ENCODE data around the gene CARD10. TPM values are rescaled to one million over a fixed set of nuclear protein-coding genes. Genes with fewer than 3 reads are reported as not detected.
"Not testable (repeated sequence)": the region's sequence is repeated elsewhere in the genome, so short reads cannot be mapped to it uniquely, and the experiment has no call there.

The CARD10 gene
- total and polyA plus RNA-seq, 2 of the 8 experiments (the other 6 are each of a cell fraction or from before 2014, with no cell fraction given) = 13.5 to 14.4 TPM

DNA sequence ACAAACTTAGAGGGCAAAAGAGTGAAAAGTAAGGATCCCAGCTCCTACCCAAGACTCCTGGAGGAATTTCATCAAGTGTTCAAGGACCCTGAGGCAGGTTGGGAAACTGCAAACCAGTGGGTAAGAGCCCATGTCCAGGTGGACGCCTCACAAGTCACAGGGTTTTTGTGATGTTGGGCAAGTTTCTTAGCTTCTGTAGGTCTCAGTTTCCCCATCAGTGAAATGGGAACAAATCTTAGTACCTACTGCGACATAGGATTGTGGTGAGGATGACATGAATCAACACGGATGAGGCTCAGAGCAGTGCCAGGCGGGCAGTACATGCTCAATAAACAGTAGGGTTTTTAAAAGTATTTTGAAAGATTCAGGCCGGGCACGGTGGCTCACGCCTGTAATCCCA lies 23.7 kb upstream of the CARD10 start (continued):
- TF ChIP-seq HDAC2 (IDR thresholded peaks at IDR 0.05; ENCODE audit: borderline replicate concordance in 1 of 2, low read depth in 2 of 2, low read length in 2 of 2) (no peak), KDM5A (IDR thresholded peaks at IDR 0.05; ENCODE audit: low read length) (no peak), EZH2 (IDR thresholded peaks at IDR 0.05; ENCODE audit: low read depth, low read length, severe bottlenecking) (no peak), CTBP2 (IDR thresholded peaks at IDR 0.05; ENCODE audit: borderline replicate concordance, insufficient read depth, insufficient read length, low read length) (no peak), SRF (IDR thresholded peaks at IDR 0.05; ENCODE audit: low read depth, low read length) (no peak), RXRA (IDR thresholded peaks at IDR 0.05; ENCODE audit: insufficient read depth, low read depth, low read length) (no peak)

DNA sequence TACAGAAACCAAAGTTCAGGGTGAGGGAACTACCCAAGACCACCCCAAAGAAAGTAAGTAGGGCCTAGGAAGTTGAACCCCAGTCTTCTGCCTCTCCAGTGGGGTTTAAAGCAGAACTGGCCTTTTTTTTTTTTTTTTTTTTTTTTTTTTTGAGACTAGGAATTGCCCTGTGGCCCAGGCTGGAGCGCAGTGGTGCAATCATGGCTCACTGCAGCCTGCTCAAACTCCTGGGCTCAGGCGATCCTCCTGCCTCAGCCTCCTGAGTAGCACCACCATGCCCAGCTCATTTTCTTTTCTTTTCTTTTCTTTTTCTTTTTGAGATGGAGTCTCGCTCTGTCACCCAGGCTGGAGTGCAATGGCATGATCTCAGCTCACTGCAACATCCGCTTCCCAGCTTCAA lies 23.2 kb upstream of the CARD10 start:
- not testable (repeated sequence) for H3K9me3 ChIP-seq (ENCODE audit: insufficient read depth in 2 of 2, low read depth in 1 of 2, low read length in 1 of 2); H2AFZ ChIP-seq (ENCODE audit: low read length); H2BK120ac ChIP-seq (replicated peaks; ENCODE audit: low read depth, low read length); H4K20me1 ChIP-seq (replicated peaks in 1 of 2; ENCODE audit: control insufficient read depth in 1 of 2, insufficient read depth in 2 of 2, low read length in 2 of 2); H3K18ac ChIP-seq (ENCODE audit: extremely low read depth, low read length); H3K4ac ChIP-seq (replicated peaks; ENCODE audit: insufficient read length, low read depth, low read length); DNase-seq (ENCODE audit: low read depth in 1 of 2, low spot score in 2 of 2); H3K36me3 ChIP-seq (ENCODE audit: control insufficient read depth in 2 of 4, insufficient read depth in 4 of 4, low read length in 3 of 4); H3K56ac ChIP-seq (replicated peaks; ENCODE audit: insufficient read length, low read depth, low read length); H4K5ac ChIP-seq (ENCODE audit: insufficient read length, low read depth, low read length); H3K79me2 ChIP-seq (ENCODE audit: control insufficient read depth in 1 of 2, insufficient read depth in 2 of 2, low read length in 2 of 2); H3K79me1 ChIP-seq (ENCODE audit: low read depth, low read length); H2BK12ac ChIP-seq (ENCODE audit: low read depth, low read length); H3K14ac ChIP-seq (ENCODE audit: insufficient read length); H3K23me2 ChIP-seq (ENCODE audit: low read depth, low read length); H3K27ac ChIP-seq (ENCODE audit: low read depth, low read length); FAIRE-seq; H2BK15ac ChIP-seq (ENCODE audit: low read length); H3K4me3 ChIP-seq (ENCODE audit: extremely low read depth in 1 of 4, insufficient read depth in 2 of 4, low read depth in 3 of 4, low read length in 4 of 4); H2BK5ac ChIP-seq (ENCODE audit: low read depth, low read length); H4K8ac ChIP-seq (ENCODE audit: extremely low read depth, insufficient read depth, low read length); H3K27me3 ChIP-seq (replicated peaks in 1 of 4; ENCODE audit: control insufficient read depth in 3 of 4, extremely low read depth in 1 of 4, insufficient read depth in 3 of 4, low read length in 3 of 4); H3K4me2 ChIP-seq (ENCODE audit: insufficient read depth in 1 of 2, low read depth in 2 of 2, low read length in 2 of 2); H2AK5ac ChIP-seq (ENCODE audit: low read depth, low read length); H2BK20ac ChIP-seq (ENCODE audit: low read length); H3K23ac ChIP-seq (ENCODE audit: insufficient read length); H4K91ac ChIP-seq (replicated peaks; ENCODE audit: insufficient read length, low read length); H3K9ac ChIP-seq (replicated peaks in 1 of 4; ENCODE audit: extremely low read depth in 1 of 4, low read depth in 3 of 4, low read length in 3 of 4)
- 89% methylated on average over 2 of the region's 4 CpGs; no CpG with 5 or more reads in 1 of the 2 experiments for WGBS, 2 experiments (ENCODE audit: extremely low coverage in 1 of 2, insufficient coverage in 1 of 2, insufficient read length in 1 of 2, insufficient replicate concordance in 2 of 2, low coverage in 1 of 2, low lambda C conversion rate in 2 of 2, missing lambda C conversion rate in 1 of 2)
- peaks cover 5 to 19% (median 11%) of the 10 kb centered on the region in 4 experiments for H3K4me1 ChIP-seq (replicated peaks in 1 of 4; ENCODE audit: control insufficient read depth in 3 of 4, insufficient read depth in 4 of 4, low read length in 3 of 4)
- ChIA-PET CTCF (ENCODE audit: partially characterized antibody) (interaction anchor here (1.0 to 16.8 kb wide), 6 partner anchors 9 to 101 kb away, joined by 3 to 1347 read pairs (median 4); partner anchors contain the start of genes CDC42EP1 and LGALS2), POLR2A (ENCODE audit: partially characterized antibody) (interaction anchor here (1.0 to 13.2 kb wide), 2 partner anchors 10 to 23 kb away, joined by 3 to 198 read pairs; partner anchors contain the start of gene CDC42EP1)
